Measurements from ENCODE around the gene FNDC3A.

DNA sequence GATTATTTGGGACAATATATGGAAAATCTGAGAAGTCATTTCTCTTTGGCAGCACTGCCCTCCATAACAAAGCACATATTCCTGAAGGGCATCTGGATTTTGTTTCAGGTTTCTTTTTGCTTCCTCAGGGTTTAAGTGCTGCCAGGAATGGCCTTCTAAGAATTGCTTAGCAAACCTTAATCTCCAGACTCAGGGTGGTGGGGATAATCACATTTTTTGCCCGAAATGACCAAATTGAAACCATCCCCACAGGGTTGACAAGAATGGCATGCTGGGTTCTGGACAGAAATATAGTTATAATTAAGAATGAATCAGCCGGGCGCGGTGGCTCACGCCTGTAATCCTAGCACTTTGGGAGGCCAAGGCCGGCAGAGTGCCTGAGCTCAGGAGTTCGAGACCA, 265.6 kb downstream of the FNDC3A start:
- no peak for TF ChIP-seq HNRNPK (IDR thresholded peaks at IDR 0.05; ENCODE audit: low read depth, low read length, poor library complexity, severe bottlenecking)
- TF ChIP-seq EZH2 (IDR thresholded peaks at IDR 0.05; ENCODE audit: borderline replicate concordance, low read depth, low read length): no peak
- TF ChIP-seq POLR2AphosphoS2 (IDR thresholded peaks at IDR 0.05; ENCODE audit: low read length): no peak
- TF ChIP-seq ZBTB8A (IDR thresholded peaks at IDR 0.05; ENCODE audit: partially characterized antibody): no peak
